GM21381 (cell line): ENCODE data around the gene PBX4.

Experiments
- ATAC-seq: cut with Tn5 transposase; IDR thresholded peaks from one replicate; pipeline ENCODE4 v1.9.1; 2021; ENCODE audit warnings: mild to moderate bottlenecking, moderate library complexity; ENCODE audit not compliant: unreplicated experiment

The PBX4 gene

DNA sequence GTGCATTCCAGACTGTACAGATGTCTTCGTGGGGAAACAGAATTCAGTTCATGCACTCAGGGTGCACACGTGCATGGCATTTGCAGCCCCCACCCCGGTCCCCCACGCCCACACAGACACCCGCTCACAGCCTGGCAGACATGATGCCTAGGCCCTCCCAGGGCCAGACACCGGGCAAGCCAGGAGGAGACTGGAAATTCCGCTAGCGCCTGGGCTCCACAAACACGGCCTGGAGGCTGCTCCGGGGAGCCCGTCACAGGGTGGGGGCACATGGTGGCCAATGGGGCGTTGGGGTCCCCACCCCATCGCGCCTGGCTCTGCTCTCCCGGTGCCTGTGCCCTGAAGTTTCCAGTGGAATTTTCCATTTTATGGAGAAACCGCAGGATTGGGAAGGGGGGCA, 76.9 kb downstream of the PBX4 start:
- no peak for ATAC-seq

DNA sequence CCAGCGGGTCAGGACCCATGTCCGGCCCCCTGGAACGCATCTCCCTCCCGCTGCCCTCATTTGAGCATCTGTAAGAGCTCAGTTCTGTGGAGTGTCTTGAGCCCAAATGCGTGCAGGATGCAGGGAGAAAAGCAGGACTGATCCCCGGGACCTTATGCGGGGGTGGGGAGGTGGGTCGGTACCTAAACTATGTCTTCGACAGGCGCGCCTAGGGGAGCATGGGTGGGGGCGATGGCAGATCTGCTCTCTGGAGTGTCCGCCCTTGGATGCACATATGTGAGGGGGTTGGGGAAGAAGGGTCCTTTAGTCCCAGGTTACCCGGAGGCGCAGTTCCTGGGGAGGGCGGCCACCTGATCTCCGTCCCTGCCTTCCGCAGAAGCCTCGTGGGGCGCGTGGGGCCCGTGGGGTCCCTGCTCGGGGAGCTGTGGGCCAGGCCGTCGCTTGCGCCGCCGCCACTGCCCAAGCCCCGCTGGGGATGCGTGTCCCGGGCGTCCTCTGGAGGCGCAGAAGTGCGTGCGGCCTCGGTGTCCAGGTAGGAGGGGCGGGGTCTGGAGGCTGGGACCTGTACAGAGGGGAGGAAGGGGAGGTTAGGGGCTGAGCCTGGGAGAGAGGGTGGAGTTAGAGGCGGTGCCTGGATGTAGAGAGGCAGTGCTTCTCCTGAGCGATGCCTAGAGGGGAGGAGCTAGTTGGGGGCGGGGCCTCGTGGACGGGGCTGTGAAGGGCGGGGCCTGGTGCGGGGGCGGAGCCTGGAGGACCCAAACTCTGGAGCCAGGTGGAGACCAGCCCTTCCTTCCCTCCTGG, 77.6 kb downstream of the PBX4 start:
- no peak for ATAC-seq

DNA sequence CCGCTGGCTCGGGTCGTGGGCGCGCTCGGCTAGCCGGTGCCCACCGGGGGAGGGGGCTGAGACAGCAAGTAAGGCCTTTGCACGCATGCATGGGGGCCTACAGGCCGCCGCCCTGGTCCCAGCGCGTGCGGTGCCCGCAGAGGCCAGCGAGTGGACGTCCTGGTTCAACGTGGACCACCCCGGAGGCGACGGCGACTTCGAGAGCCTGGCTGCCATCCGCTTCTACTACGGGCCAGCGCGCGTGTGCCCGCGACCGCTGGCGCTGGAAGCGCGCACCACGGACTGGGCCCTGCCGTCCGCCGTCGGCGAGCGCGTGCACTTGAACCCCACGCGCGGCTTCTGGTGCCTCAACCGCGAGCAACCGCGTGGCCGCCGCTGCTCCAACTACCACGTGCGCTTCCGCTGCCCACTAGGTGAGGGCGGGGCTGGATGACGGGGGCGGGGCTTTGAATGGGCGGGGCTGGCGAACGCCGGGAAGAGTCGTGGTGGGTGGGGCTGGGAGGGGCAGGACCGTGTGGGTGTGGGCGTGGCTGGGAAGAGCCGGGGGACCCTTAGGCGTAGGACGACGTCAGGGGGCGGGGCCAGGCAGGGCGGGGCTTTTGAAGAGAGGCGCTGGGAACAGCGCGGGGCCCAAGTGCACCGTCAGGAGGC, 78.3 kb downstream of the PBX4 start:
- no peak for ATAC-seq

GRCh38 chr19:19539698-19540063, 78.8 kb downstream of the PBX4 start:
- ATAC-seq: no peak

GRCh38 chr19:19538785-19539166, 79.7 kb downstream of the PBX4 start:
- no peak for ATAC-seq

- no peak for ATAC-seq
Observed at GRCh38 chr19:19538061-19538784, 80.3 kb downstream of the PBX4 start, which contains the start of gene CILP2. TSS of gene CILP2 (plus strand) at chr19:19538265. CDS start at chr19:19538350, 85 bp downstream.

DNA sequence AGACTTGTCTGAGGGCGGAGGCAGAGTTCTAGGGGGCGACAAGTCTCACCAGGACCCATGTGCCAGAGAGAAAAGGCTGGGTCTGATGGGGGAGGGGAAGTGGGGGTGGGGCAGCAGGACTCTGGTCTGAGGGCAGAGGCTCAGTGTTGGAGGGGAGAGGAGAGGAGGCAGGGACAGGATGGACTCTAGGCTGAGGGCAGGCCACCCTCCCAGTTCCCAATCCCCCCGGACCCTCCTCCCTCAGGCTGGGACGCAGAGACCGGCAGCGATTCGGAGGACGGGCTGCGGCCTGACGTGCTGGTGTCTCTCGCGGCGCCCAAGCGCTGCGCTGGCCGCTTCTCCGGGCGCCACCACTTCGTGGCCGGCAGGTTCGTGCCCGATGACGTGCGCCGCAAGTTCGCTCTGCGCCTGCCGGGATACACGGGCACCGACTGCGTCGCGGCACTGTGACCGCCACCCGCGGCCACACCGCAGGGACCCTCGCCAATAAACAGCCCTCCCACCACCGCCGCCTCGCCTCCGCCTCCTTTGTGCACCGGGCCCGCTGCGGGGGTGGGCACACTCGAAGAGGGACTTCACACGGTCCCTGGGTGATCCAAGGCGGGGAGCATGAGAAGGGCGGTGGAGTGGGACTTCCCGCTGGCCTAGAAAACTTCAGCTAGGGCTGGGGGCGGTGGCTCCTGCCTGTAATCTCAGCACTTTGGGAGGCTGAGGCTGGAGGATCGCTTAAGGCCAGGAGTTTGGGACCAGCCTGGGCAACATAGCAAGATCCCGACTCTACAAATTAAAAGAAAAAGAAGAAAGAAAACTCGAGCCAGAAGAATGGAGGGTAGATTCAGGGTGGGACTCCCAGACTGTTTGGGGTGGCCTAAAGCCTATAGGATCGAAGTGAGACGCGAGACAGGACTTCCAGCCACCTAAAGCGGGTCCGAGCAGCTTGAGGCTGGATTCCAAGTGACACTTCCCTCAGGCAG, 81.1 kb downstream of the PBX4 start:
- no peak for ATAC-seq

DNA sequence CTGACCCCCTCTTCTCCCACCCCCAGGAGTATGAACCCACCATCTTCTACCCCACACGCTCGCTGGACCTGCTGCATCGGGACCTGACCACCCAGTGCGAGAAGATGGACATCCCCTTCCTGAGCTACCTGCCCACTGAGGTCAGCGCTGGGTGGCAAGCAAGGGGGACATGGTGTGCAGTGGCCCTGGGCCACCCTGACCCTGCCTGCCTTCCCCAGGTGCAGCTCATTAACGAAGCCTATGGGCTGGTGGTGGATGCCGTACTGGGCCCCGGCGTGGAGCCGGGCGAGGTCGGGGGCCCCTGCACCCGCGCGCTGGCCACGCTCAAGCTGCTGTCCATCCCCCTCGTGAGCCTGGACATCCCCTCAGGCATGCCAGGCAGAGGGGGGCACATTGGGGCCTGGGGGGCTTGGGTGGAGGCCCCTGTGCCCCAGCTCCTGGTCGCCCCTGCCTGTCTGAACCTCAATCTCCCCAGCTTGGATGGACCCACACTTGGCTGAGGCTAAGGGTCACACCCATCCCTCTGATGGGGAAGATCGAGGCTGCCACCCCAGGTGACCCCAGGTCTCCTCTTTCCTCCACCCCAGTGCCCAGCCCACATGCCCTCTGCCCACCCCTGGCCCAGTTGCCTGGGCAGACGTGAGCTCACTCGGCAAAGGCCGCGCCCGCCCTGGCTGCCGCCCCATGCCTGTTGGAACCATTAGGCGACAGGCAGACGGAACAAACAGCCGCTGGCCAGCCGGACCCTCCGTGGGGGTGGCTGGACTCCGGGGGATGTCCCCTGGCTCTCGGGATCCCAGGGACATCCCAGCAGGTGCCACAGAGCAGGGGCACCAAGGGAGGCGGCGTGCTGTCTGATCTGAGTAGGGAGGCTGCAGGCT, 82.9 kb downstream of the PBX4 start:
- no peak for ATAC-seq

- ATAC-seq: no peak
Observed at GRCh38 chr19:19534556-19535265, 83.8 kb downstream of the PBX4 start.

GRCh38 chr19:19533841-19534240, 84.6 kb downstream of the PBX4 start:
- ATAC-seq: no peak

DNA sequence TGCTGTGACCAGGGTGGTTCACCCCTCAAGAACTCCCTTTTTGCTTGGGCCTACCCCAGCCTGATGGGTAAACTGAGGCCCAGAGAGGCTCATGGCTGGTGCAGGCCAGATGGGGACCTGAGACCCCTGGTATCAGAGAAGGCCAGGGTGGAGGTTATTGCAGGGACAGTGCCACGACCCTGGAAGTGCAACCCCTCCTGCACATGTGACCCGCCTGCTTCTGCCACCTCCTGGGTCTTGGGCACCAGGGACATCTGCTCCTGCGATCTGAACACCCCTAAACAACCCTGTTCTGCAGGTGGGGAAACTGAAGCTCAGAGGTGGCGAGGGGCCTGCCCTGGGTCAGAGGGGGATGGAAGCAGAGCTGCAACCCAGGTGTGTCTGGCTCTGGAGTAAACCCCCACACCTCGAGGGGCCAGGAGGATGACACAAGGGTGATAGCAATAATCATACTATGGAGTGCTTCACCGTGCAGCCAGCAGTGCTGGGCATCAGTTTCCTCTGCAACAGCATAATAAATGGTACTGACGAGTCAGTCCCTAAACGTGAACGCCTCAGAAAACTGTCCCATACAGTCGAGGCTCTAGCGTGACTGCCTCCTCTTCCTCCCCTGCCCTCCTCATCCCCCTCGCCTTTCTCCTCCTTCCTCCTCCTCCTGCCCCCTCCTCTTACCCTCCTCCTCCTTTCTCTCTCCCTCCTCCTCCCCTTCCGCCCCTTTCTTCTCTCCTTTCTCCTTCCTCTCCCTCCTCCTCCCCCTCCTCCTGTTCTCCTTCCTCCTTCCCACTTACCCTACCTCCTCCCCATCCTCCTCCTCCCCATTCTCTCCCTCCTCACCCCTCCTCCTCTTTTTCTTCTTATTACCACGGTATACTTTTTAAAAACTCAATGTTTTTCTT, 85.4 kb downstream of the PBX4 start:
- no peak for ATAC-seq

DNA sequence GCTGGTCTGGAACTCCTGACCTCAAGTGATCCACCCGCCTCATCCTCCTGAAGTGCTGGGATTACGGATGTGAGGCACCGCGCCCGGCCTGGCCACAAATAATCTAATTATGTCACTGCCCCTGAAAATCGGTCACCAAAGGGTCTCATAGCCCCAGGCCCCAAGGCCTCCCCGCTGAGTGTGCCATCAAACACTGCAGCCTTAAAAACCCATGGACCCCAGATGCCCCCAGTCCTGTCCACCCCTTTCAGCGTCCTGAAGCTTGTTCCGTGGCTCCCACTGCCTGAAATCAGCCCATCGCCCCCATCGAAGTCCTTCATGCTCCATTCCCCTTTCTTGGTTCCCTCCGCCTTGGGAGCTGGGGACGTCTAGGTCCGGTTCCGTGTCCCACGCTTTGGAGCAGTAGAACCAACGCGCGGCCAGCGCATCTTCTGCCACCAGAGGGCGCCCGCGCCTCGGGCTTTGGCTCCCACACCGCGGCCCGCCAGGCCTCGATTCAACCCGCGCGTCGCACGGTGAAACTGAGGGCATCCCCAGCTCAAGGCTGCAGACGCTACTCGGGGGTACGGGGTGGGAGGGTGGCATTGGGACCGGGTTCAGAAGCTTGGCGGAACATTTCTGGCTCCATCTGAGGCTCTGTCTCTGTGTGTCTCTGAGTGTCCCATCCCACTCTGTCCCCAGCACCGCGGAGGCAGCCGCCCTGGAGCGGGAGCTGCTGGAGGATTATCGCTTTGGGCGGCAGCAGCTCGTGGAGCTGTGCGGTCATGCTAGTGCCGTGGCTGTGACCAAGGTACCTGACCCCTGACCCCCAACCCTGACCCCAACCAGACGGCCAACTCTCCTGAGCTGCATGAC, 86.3 kb downstream of the PBX4 start:
- no peak for ATAC-seq

DNA sequence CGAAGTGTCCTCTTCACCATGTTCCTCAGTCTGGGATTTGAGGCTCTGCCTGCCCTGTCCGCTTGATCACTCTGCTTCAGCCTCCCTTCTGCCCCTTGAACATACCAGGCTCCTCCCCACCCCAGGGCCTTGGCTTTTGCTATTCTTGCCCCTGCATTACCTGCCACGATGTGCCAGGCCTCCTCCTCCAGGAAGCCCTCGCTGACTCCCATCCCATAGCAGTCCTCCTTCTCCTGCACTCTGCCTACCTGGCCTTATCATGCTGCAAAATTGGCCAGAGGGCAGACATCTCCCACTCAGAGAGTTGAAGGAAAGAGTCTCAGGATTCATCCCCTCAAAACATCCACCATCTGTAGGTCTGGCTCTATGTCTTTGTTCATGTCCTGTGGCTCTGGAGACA, 87.6 kb downstream of the PBX4 start:
- no peak for ATAC-seq

GRCh38 chr19:19530423-19530804, 88.1 kb downstream of the PBX4 start:
- ATAC-seq: no peak

- no peak for ATAC-seq
Observed at GRCh38 chr19:19529783-19530422, 88.6 kb downstream of the PBX4 start.

DNA sequence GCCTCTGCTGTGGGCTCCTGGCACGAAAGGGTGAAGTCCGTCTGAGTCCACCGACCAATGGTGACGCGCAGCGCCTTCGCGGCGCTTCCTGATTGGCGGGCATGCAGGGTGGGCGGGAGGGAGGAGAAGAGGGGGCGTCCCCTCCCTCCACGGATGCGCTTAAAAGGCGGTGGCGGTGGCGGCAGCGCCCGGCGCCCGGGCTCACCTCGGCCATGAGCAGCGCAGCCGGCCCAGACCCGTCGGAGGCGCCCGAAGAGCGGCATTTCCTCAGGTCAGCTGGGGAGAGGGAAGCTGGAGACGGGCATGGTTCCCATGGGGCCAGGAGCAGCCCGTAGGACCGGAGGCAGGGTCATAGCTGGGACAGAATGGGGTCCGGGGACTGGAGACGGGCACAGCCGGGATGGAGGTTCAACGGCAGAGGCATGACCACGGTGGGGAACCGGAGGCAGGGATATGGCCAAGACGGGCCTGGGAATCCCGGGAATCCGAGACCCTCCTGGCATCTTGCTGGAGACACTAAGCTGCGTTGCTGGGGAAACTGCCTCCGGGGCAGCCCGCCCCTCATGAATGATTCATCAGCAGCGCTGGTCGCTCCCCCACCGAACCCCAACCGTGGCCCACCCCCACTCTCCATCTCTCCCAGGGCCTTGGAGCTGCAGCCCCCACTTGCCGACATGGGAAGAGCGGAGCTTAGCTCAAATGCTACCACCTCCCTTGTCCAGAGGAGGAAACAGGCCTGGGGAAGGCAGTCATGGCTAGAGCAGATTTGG, 89.6 kb downstream of the PBX4 start, which contains the start of gene YJEFN3:
YJEFN3 (plus strand) TSS at position 191 of the 770 bp plus-strand sequence; CDS start at position 213, 22 bp downstream.
- ATAC-seq: no peak
